Loucy (cell line): ENCODE results near the gene LAMC1.

Experiments used
- H2AFZ ChIP-seq: fragments of 200-600 bp; sonication (generic); 2 replicates; pipeline ENCODE4 v1.6.0; 2016; ENCODE audit warnings: antibody characterized with exemption, mild to moderate bottlenecking, low read length, moderate library complexity
- H3F3A ChIP-seq: fragments of 200-600 bp; 2 replicates; pipeline ENCODE4 v1.6.0; 2016; ENCODE audit warnings: antibody characterized with exemption, low read depth, mild to moderate bottlenecking
- H3K27me3 ChIP-seq: fragments of 200-600 bp; sonication (generic); 2 replicates; pipeline ENCODE4 v1.6.1; 2014; ENCODE audit warnings: low read length, mild to moderate bottlenecking; ENCODE audit not compliant: insufficient read depth, poor library complexity, severe bottlenecking
- H3K36me3 ChIP-seq: fragments of 200-600 bp; sonication (generic); 2 replicates; pipeline ENCODE4 v1.6.1; 2016; ENCODE audit warnings: low read length; ENCODE audit not compliant: insufficient read depth
- H3K4me1 ChIP-seq: fragments of 200-600 bp; sonication (generic); 2 replicates; pipeline ENCODE4 v1.5.1; 2014; ENCODE audit warnings: low read length, mild to moderate bottlenecking; ENCODE audit not compliant: insufficient read depth, poor library complexity, severe bottlenecking
- H3K4me2 ChIP-seq: fragments of 200-600 bp; sonication (generic); 2 replicates; pipeline ENCODE4 v1.6.0; 2014; ENCODE audit warnings: antibody characterized with exemption, low read length, low read depth, mild to moderate bottlenecking; ENCODE audit not compliant: poor library complexity, severe bottlenecking
- H3K4me3 ChIP-seq: fragments of 200-600 bp; sonication (generic); 2 replicates; pipeline ENCODE4 v1.5.1; 2014; ENCODE audit warnings: low read length, mild to moderate bottlenecking, mixed read lengths; ENCODE audit not compliant: poor library complexity, severe bottlenecking
- H3K79me2 ChIP-seq: fragments of 200-600 bp; sonication (generic); 2 replicates; pipeline ENCODE4 v1.6.1; 2014; ENCODE audit warnings: low read length; ENCODE audit not compliant: insufficient read depth
- H3K9ac ChIP-seq: fragments of 200-600 bp; sonication (generic); 2 replicates; pipeline ENCODE4 v1.6.0; 2014; ENCODE audit warnings: mild to moderate bottlenecking, low read depth, low read length, moderate library complexity; ENCODE audit not compliant: poor library complexity, severe bottlenecking
- H3K9me2 ChIP-seq: fragments of 200-600 bp; sonication (generic); replicated peaks from 2 replicates; pipeline ENCODE4 v1.6.1; 2016; ENCODE audit warnings: low read depth, low read length, mixed read lengths
- H3K9me3 ChIP-seq: fragments of 200-600 bp; sonication (generic); 2 replicates; pipeline ENCODE4 v1.6.1; 2014; ENCODE audit warnings: mild to moderate bottlenecking, antibody characterized with exemption, low read length, low read depth; ENCODE audit not compliant: insufficient read depth
- H4K20me1 ChIP-seq: fragments of 200-600 bp; sonication (generic); 2 replicates; pipeline ENCODE4 v1.6.0; 2014; ENCODE audit warnings: antibody characterized with exemption, low read length, mild to moderate bottlenecking; ENCODE audit not compliant: insufficient read depth, poor library complexity, severe bottlenecking
- CTCF ChIP-seq: fragments of 200-600 bp; sonication (generic); conservative IDR thresholded peaks from 2 replicates; pipeline ENCODE4 v1.5.1; 2014; ENCODE audit warnings: mild to moderate bottlenecking, antibody characterized with exemption, low read length
- EZH2phosphoT487 ChIP-seq: fragments of 200-600 bp; IDR thresholded peaks from 2 replicates; pipeline ENCODE4 v1.6.1; 2018; ENCODE audit warnings: antibody characterized with exemption, mild to moderate bottlenecking, moderate library complexity, borderline replicate concordance

LAMC1 gene

GRCh38 chr1:183043254-183043653 is 20.0 kb downstream of the LAMC1 start:
- no peak overlapping the region for H3K9ac ChIP-seq
- no peak overlapping the region for H2AFZ ChIP-seq
- peaks cover 63% of the 10 kb centered on the region for H3K4me1 ChIP-seq

GRCh38 chr1:183043872-183044854 is 20.9 kb downstream of the LAMC1 start:
- Histone ChIP-seq H3K4me3 (no peak overlapping the region), H3K36me3 (no peaks in the 10 kb centered on the region), H3K9ac (no peak overlapping the region), H3K27me3 (no peaks in the 10 kb centered on the region), H3K4me1 (peaks cover 64% of the 10 kb centered on the region), H3K4me2 (no peak overlapping the region), H3K9me2 (no peaks in the 10 kb centered on the region), H3K79me2 (no peaks in the 10 kb centered on the region), H3K9me3 (no peaks in the 10 kb centered on the region), H3F3A (no peaks in the 10 kb centered on the region; the same call in 1 of the 2 replicates), H4K20me1 (no peaks in the 10 kb centered on the region), H2AFZ (peak overlapping the region; percentile 34; the same call in 1 of the 2 replicates)
- no peak for TF ChIP-seq EZH2phosphoT487
- no peak for TF ChIP-seq CTCF

More at GRCh38 chr1:183043254-183043653, 20.0 kb downstream of the LAMC1 start:
- Histone ChIP-seq H3F3A (no peaks in the 10 kb centered on the region; the same call in 1 of the 2 replicates), H3K9me2 (no peaks in the 10 kb centered on the region), H4K20me1 (no peaks in the 10 kb centered on the region), H3K36me3 (no peaks in the 10 kb centered on the region), H3K4me2 (no peak overlapping the region), H3K27me3 (no peaks in the 10 kb centered on the region), H3K4me3 (no peak overlapping the region), H3K79me2 (no peaks in the 10 kb centered on the region), H3K9me3 (no peaks in the 10 kb centered on the region)
- TF ChIP-seq CTCF (no peak), EZH2phosphoT487 (no peak)

- H3K79me2 ChIP-seq, result no peaks in the 10 kb centered on the region
These were observed 21.9 kb downstream of the LAMC1 start for GRCh38 chr1:183044893-183045649.

More at GRCh38 chr1:183044893-183045649, 21.9 kb downstream of the LAMC1 start:
- Histone ChIP-seq H3K4me1 (peaks cover 54% of the 10 kb centered on the region), H3K36me3 (no peaks in the 10 kb centered on the region), H2AFZ (no peak overlapping the region), H3K4me2 (no peak overlapping the region), H3K9ac (no peak overlapping the region), H3K27me3 (no peaks in the 10 kb centered on the region), H3K9me3 (no peaks in the 10 kb centered on the region), H3K9me2 (no peaks in the 10 kb centered on the region), H3K4me3 (no peak overlapping the region), H3F3A (no peaks in the 10 kb centered on the region), H4K20me1 (no peaks in the 10 kb centered on the region)
- TF ChIP-seq CTCF (no peak), EZH2phosphoT487 (no peak)
